ENCODE results near the gene TMEM255B. TPM values are rescaled to one million over a fixed set of nuclear protein-coding genes. Genes with fewer than 3 reads are reported as not detected.
A peak's percentile ranks its signal among the peaks of the same experiment; 100 is the strongest.

TMEM255B gene
- polyA plus RNA-seq, 3 donors, result 5.1 to 7.5 (median 5.9) TPM

DNA sequence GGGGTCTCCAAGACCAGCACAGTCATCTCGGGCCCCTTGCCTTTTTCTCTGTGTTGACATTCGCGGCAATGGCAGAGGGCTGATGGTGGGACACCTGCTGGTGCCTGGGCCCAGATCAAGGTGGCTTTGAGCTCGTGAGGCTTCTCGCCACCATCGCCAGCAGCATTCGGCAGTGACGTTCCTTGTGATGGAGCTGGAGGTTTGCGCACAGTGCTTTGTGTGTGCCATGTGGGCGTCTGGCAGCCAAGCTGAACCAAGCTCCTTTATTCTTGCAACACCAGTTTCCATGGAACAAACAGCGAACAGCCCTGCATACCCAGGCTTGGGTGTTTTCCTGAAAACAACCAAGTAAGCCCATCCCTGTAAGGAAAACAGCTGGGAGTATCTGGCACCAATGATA lies 9.1 kb upstream of the TMEM255B start:
- Histone ChIP-seq H3K79me2 (ENCODE audit: insufficient read depth, low read length) (no peaks in the 10 kb centered on the region), H3K9ac (ENCODE audit: insufficient read depth, low read length, poor library complexity, severe bottlenecking) (no peak overlapping the region), H4K20me1 (ENCODE audit: insufficient read depth, low read length) (no peaks in the 10 kb centered on the region), H3K4me3 (replicated peaks in 1 of 3; ENCODE audit: low read depth in 2 of 3, low read length in 3 of 3) (no peak overlapping the region), H3K27ac (ENCODE audit: low read depth in 1 of 2, low read length in 2 of 2) (no peak overlapping the region), H3K4me2 (replicated peaks; ENCODE audit: extremely low read depth, low read length, poor library complexity, severe bottlenecking) (no peak overlapping the region), H3K9me3 (replicated peaks in 1 of 2; ENCODE audit: control insufficient read depth in 1 of 2, insufficient read depth in 1 of 2, low read length in 2 of 2) (peaks cover 8 to 15% of the 10 kb centered on the region in 2 donors), H3K27me3 (ENCODE audit: control insufficient read depth in 2 of 2, insufficient read depth in 2 of 2, low read length in 2 of 2) (no peaks in the 10 kb centered on the region), H3K4me1 (ENCODE audit: control insufficient read depth in 1 of 2, insufficient read depth in 2 of 2, low read length in 2 of 2) (no peaks in the 10 kb centered on the region), H2AFZ (ENCODE audit: insufficient read depth, low read depth, low read length, poor library complexity, severe bottlenecking) (no peak overlapping the region), H3K36me3 (replicated peaks in 1 of 2; ENCODE audit: control insufficient read depth in 1 of 2, insufficient read depth in 2 of 2, low read length in 2 of 2) (no peaks in the 10 kb centered on the region)
- no peak overlapping the region for H3K27ac Mint-ChIP-seq
- 95% methylated on average over 8 of the region's 11 CpGs for WGBS (ENCODE audit: insufficient coverage)
- no peaks in the 10 kb centered on the region for H3K36me3 Mint-ChIP-seq
- TF ChIP-seq, protein P1, sequence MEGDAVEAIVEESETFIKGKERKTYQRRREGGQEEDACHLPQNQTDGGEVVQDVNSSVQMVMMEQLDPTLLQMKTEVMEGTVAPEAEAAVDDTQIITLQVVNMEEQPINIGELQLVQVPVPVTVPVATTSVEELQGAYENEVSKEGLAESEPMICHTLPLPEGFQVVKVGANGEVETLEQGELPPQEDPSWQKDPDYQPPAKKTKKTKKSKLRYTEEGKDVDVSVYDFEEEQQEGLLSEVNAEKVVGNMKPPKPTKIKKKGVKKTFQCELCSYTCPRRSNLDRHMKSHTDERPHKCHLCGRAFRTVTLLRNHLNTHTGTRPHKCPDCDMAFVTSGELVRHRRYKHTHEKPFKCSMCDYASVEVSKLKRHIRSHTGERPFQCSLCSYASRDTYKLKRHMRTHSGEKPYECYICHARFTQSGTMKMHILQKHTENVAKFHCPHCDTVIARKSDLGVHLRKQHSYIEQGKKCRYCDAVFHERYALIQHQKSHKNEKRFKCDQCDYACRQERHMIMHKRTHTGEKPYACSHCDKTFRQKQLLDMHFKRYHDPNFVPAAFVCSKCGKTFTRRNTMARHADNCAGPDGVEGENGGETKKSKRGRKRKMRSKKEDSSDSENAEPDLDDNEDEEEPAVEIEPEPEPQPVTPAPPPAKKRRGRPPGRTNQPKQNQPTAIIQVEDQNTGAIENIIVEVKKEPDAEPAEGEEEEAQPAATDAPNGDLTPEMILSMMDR (IDR thresholded peaks at IDR 0.05), result no peak
- peaks cover 0 to 17% (median 7%) of the 10 kb centered on the region in 7 donors for H3K9me3 Mint-ChIP-seq
- no peaks in the 10 kb centered on the region for H3K4me1 Mint-ChIP-seq
- intact Hi-C loops (cut with micrococcal nuclease), result no loop called here
- H3K4me3 Mint-ChIP-seq, result no peak overlapping the region
- peaks cover 9 to 22% (median 14%) of the 10 kb centered on the region in 3 donors for H3K27me3 Mint-ChIP-seq (ENCODE audit: low read depth in 3 of 3)
- DNase-seq, result no peak

DNA sequence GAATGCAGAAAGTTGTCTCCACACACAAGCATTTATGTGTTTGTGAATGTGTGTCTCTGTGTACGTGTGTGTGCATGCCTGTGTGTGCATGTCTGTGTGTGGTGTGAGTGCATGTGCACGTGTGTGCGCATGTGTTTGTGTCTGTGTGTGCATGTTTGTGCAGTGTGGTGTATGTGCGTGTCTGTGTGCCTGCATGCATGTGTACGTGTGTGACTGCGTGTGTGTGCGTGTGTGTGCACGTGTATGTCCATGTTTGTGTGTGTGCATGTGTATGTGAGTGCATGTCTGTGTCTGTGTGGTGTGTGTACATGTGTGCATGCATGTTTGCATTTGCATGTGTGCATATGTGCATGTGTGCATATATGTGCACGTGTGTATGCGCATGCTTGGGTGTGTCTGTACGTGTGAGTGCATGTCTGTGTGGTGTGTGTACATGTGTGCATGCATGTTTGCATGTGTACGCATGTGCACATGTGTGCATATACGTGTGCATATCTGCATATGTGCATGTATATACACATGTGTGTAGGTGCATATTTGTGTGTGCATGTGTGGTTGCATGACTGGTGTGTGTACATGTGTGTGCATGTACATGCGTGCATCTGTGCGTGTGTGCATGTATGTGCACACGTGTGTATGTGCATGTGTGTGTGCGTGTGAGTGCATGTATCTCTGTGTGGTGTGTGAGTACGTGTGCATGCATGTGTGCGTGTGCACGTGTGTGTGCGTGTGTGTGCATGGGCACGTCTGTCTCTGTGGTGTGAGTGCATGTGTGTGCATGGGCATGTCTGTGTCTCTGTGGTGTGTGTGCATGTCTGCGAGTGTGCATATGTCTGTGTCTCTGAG lies 8.2 kb upstream of the TMEM255B start:
- no peak for DNase-seq
- H3K27ac ChIP-seq (ENCODE audit: low read depth in 1 of 2, low read length in 2 of 2), result no peak overlapping the region
- H3K27ac Mint-ChIP-seq, result peak overlapping the region in 1 of 7 donors; percentile 42
- intact Hi-C loops (cut with micrococcal nuclease), result no loop called here
- no peaks in the 10 kb centered on the region for H4K20me1 ChIP-seq (ENCODE audit: insufficient read depth, low read length)
- H3K4me1 Mint-ChIP-seq, result no peaks in the 10 kb centered on the region
- H3K27me3 ChIP-seq (ENCODE audit: control insufficient read depth in 2 of 2, insufficient read depth in 2 of 2, low read length in 2 of 2), result no peaks in the 10 kb centered on the region
- H3K36me3 ChIP-seq (replicated peaks in 1 of 2; ENCODE audit: control insufficient read depth in 1 of 2, insufficient read depth in 2 of 2, low read length in 2 of 2), result no peaks in the 10 kb centered on the region
- H3K27me3 Mint-ChIP-seq (ENCODE audit: low read depth in 3 of 3), result peaks cover 5 to 27% (median 15%) of the 10 kb centered on the region in 3 donors
- no peaks in the 10 kb centered on the region for H3K79me2 ChIP-seq (ENCODE audit: insufficient read depth, low read length)
- H2AFZ ChIP-seq (ENCODE audit: insufficient read depth, low read depth, low read length, poor library complexity, severe bottlenecking), result no peak overlapping the region
- no peak overlapping the region for H3K4me3 Mint-ChIP-seq
- H3K36me3 Mint-ChIP-seq, result no peaks in the 10 kb centered on the region
- H3K4me1 ChIP-seq (ENCODE audit: control insufficient read depth in 1 of 2, insufficient read depth in 2 of 2, low read length in 2 of 2), result no peaks in the 10 kb centered on the region
- H3K4me3 ChIP-seq (replicated peaks in 1 of 3; ENCODE audit: low read depth in 2 of 3, low read length in 3 of 3), result no peak overlapping the region
- H3K9me3 Mint-ChIP-seq, result peaks cover 0 to 17% (median 7%) of the 10 kb centered on the region in 7 donors
- TF ChIP-seq, protein P1 (IDR thresholded peaks at IDR 0.05), result no peak
- no peak overlapping the region for H3K4me2 ChIP-seq (replicated peaks; ENCODE audit: extremely low read depth, low read length, poor library complexity, severe bottlenecking)
- peaks cover 8 to 15% of the 10 kb centered on the region in 2 donors for H3K9me3 ChIP-seq (replicated peaks in 1 of 2; ENCODE audit: control insufficient read depth in 1 of 2, insufficient read depth in 1 of 2, low read length in 2 of 2)
- no peak overlapping the region for H3K9ac ChIP-seq (ENCODE audit: insufficient read depth, low read length, poor library complexity, severe bottlenecking)
- WGBS (ENCODE audit: insufficient coverage), result 94% methylated on average over 23 of the region's 23 CpGs

All from CD14-positive monocyte (primary cell).